Measurements from ENCODE around the gene SYNRG.

The SYNRG gene

DNA sequence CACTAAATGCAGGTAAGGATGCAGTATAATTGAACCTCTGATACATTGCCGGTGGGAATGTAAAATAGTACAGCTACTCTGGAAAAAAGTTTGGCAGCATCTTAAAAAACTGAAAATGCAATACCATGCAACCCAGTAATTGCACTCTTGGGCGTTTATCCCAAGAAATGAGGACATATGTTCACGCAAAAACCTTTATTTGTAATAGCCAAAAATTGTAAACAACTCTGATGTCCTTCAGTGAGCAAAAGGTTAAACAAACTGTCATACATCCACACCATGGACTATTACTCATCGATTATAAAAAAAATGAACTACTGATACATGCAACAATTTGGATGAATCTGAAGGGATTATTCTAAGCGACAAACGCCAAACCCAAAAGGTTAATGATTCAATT is 16.9 kb downstream of the SYNRG start:
- no peak for DNase-seq

DNA sequence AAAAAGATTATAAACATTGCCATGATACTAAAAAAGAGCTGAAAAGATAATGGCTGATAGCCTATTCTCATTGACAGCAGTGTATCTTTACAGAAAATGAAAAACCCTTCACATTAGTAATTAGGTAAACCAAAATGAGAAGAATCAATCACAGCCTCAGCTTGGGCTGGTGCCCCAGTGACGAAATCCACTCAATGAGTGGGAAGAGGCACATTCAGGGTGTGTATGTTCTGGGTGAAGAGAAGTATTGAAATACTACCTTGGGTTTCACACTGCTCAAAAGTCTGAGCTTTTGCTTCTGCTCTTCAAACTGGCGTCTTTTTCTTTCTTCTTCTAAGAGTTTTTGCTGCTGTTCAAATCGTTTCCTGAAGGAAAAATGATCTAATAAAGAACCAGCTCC is 24.2 kb downstream of the SYNRG start:
- no peak for DNase-seq

DNA sequence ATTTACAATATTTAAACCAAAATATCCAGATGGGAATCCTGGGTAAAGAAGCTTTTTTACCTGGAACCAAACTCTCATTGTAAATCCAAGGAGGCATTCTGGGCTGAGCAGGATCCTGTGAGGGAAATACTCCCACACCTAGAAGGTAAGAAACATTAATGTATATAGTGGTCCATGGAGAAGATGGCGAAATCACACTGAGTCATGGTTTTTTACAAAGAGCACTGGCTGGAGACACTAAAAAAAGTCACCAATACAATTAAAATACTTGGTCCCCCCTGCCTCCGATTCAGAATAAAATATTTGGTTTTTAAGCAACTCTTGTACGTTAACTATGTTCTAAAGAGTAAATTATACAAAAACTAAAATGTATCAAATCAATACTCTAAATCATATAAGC is 32.9 kb downstream of the SYNRG start:
- DNase-seq = no peak

- no peak for DNase-seq
Measured at GRCh38 chr17:37574427-37574826, 34.8 kb downstream of the SYNRG start.

GRCh38 chr17:37571674-37572073 is 37.5 kb downstream of the SYNRG start:
- DNase-seq = no peak

DNA sequence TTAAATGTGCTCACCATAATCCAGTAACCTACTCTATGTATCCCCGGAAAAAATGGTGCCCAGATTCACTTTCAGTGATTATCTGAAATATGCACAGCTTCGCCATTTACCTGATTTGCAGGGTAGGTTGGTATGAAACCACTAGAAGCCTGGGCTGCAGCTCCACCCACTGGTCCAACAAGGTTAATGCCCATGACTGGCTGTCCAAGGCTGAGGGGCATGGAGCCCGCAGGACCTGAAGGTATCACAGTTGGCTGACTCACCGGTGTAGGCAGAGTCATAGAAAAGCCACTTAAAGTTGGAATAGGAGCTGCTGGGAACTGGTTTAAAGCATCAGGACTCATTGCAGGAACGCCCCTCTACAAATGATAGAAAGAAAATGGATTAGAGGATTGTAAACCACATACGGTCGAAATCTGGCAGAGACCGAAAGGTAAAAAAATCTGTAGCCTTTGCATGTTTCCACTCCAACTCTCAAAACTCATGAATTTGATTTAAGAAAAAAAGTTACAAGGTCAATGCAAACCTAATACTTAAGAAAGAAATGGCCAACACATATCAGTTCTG is 38.6 kb downstream of the SYNRG start:
- no peak for DNase-seq

DNA sequence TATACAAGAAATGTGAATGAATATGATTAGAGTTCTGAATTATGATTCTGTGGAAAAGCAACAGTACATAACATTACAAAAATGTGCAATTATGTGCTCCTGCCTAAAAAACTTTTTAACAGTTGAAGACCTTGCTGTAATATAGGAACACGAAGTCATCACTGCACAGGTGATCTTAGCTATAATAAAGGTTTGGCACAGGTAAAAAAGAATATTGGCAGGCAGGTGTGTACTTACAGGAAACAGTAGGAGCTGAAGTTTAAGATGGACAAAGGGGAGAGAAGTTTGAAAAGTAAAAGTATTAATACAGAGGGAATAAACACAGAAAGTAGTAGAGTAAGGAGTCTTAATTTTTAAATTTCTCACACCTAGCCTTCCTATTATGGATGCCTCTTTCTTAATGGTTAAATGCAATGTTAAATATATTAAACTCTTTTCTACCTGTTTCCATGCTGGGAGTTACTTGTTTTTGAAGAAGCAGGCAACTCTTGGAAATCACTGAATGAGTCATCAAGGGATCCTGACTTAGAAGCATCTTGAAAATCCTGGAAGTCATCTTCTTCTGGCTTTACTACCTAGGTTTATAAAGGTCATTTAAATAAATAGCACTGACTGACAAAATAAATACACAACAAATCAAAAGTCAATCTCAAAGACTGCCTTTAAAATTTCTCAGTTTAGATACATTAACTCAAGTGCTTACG is 40.7 kb downstream of the SYNRG start:
- DNase-seq = no peak

GRCh38 chr17:37567538-37567937 is 41.7 kb downstream of the SYNRG start:
- DNase-seq = no peak

GRCh38 chr17:37567137-37567536 is 42.1 kb downstream of the SYNRG start:
- DNase-seq = no peak

GRCh38 chr17:37564252-37564651 is 45.0 kb downstream of the SYNRG start:
- DNase-seq = no peak

DNA sequence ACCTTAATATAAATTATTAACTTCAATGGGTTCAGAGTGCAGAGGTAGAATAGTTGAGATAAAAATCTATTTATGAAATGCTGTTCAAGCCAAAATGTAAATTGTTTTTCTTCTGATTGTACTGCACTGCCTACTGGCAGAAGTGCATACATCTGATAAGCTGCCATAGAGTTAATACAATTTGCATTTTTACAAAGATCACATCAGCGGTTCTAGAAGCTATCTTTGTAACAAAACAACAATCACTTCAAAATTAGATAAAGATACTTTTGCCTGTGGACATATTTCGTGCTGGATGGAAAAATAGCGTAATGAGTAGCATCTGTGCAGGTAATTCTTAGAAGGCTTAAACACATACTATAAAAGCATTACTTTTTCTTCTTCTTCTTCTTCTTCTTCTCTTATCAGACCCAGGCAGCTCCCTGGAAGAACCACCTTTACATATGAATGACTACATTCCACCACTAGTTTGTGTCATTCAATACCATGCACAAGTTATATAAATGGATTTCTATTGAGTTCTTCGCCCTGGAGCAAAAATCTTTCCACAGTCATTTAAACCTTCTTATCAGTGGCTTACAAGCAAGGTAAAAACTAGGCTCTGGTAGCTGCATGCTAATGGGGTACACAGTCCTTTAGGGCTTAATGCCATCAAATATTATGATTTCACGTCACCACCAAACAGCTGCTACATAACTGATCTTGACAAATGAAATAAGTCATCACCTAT is 47.0 kb downstream of the SYNRG start:
- no peak for DNase-seq

- DNase-seq = no peak
Measured at GRCh38 chr17:37558299-37558698, 50.9 kb downstream of the SYNRG start.

- no peak for DNase-seq
Measured at GRCh38 chr17:37557482-37557881, 51.7 kb downstream of the SYNRG start.

DNA sequence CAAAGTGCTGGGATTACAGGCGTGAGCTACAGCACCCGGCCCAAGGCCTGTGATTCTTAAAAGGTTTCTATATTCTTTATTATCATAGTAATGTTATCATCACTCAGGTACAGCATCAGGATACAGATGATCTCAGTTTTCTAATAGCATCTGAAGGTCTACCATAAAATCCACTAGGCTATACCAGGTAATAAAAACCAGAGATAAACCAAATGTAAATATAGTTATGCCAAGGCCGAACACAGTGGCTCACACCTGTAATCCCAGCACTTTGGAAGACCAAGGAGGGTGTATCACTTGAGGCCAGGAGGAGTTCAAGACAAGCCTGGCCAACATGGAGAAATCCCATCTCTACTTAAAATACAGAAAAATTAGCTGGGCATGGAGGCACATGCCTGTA is 53.8 kb downstream of the SYNRG start:
- no peak for DNase-seq

DNA sequence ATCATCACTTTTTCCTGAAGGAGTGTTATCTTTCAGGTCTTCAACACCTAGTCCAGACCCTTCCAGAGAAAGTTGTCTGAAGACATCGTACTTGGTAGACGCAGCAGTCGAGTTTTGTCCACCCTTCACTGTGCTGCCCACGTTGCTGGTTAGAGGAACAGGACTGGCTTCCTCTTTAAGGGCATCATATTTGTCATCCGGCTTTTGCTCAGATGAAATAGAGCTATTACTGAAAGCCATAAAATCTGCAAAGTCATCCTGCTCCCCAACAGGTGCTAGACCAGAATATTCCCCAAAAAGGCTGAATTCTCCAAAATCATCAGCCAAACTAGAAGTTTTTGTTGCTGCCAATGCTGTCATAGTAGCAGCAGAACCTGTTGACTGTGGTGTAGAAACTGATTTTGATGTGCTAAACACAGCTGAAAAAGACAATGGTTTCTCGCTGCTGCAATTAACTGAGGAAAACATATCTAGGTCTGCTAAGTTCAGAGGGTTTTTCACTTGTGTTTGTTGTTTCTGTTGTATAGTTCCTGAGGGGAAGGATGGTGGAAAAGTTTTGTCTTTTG is 55.7 kb downstream of the SYNRG start:
- DNase-seq = no peak

GRCh38 chr17:37551788-37552187 is 57.4 kb downstream of the SYNRG start:
- no peak for DNase-seq

DNA sequence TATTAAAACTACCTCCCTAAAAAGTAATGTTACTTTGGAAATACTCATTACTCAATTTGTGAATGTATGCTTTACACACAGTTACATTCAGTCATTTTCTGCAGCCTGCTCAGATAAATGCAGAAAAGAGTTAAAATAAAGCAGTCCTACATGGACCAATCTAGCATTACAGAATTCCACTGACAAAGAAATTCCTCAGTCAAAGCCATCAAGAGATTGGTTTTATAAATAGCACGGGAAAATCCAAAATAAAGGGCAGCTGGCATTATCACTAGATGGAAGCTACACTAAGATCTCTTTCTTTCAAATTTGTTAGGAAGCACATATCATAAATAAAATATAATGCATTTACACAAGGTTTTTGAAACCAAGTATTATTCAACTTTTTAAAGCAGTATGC is 61.2 kb downstream of the SYNRG start:
- no peak for DNase-seq

DNA sequence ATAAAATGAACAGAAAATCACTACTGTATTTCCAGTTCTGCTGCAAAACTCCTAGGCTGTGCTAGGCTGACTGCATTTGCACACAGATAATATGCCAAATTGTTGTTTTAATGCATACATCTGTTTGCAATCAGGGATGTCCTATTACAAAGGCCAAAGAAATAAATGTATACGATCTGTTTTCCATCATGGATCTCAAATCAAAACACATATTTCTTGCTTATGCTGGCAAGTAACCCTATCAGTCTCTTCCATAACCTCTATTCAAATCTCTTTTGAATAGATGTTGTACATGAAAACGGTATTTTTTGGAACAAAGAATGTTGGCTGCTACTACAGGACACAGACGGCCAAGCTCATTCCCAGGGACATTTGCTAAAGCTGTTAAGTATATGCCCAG is 62.9 kb downstream of the SYNRG start:
- no peak for DNase-seq

DNA sequence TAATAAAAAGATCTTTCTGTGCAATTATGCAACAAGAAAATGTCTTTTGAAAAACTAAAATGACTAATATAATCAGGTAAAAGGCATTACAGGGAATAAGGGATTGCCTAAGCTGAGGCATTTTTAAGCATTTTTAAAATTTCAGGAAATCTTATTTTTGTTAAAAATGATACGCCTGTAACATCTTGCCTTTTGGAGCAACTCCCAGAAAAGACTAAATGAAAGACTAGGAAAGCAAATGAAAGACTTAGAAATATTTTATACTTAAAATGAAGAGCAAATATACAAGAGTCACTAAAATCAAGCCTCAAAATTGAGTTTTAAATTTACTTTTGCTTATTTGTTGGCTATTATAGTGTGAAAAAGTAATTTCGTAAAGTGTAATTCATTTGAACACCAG is 63.7 kb downstream of the SYNRG start:
- no peak for DNase-seq

GRCh38 chr17:37543637-37544052 is 65.6 kb downstream of the SYNRG start:
- no peak for DNase-seq

DNA sequence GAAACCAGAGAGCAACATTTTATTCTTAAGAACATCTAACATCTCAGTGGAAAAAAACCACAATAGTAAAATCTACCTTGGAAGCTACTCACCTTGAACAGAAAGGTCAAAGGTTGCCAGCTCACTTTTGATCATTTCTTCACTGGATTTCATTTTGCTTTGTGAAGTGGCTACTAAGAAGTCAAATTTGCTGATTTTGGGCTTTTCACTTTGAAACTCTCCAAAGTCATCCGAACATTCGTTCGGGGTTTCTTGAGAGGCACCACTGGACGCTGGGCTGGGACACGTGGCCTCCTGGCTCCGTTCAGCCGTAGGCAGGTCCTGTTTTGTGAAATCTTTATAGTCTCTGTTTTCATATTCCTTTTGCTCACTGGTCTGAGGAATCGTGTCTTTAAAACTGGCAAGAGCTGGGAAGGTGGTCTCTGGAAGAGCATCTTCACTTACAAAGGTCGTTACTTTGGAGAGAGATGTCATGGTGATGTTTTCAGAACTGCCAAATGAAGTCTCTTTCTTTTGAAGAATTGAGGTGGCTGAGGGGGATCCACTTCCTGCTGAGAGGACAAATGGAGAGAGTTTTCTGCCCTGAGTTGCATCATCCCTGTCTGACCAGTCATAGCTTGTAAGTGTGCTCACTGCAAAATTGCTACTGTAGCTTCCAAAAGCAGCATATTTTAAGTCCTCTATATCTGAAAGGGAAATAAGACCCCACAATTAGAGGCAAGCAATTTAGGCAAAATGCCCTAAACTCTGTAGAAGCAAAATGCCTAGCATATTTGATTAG is 67.1 kb downstream of the SYNRG start:
- DNase-seq = no peak

- DNase-seq = no peak
Measured at GRCh38 chr17:37538981-37539659, 70.1 kb downstream of the SYNRG start.

- no peak for DNase-seq
Measured at GRCh38 chr17:37535906-37536305, 73.3 kb downstream of the SYNRG start.
